Measurements from ENCODE around the gene KIAA1586.

GRCh38 chr6:57064809-57065208 lies 18.3 kb downstream of the KIAA1586 start:
- TF ChIP-seq POLR2A (IDR thresholded peaks at IDR 0.05; ENCODE audit: low read length): no peak
- TF ChIP-seq GATA1 (IDR thresholded peaks at IDR 0.05; ENCODE audit: low read depth, low read length): no peak

Measured in erythroblast (primary cell).